GM12878 (cell line): ENCODE data around the gene PRIMPOL. TPM values are rescaled to one million over a fixed set of nuclear protein-coding genes. Genes with fewer than 3 reads are reported as not detected.
A peak's percentile ranks its signal among the peaks of the same experiment; 100 is the strongest.
"Not testable (repeated sequence)": the region's sequence is repeated elsewhere in the genome, so short reads cannot be mapped to it uniquely, and the experiment has no call there.

Source experiments
- ATAC-seq: fragments of 200-7000 bp; cut with Tn5 transposase; 3 replicates; pipeline ENCODE4 v1.9.1; 2020; ENCODE audit warnings: mild to moderate bottlenecking, moderate library complexity
- BruUV-seq: library from RNA; stranded (reverse); fragments of 400-500 nt; replicated peaks from 2 replicates; lab custom pipeline; 2021; lab: Mats Ljungman, UMichigan
- CTCF ChIA-PET: fragments of 300-600 bp; sonication (Branson Sonifier 250); formaldehyde crosslinking; extraction: SDS; loops from one replicate; lab custom pipeline; 2021; ENCODE audit warnings: inconsistent platforms; lab: Yijun Ruan, JAX
- POLR2A ChIA-PET: fragments of 350-600 bp; formaldehyde crosslinking; extraction: SDS; loops from one replicate; lab custom pipeline; 2021; ENCODE audit warnings: inconsistent platforms; lab: Charles Lee
- RAD21 ChIA-PET: fragments of 300-600 bp; sonication (Branson Sonifier 250); formaldehyde crosslinking; loops from one replicate; lab custom pipeline; 2023; ENCODE audit warnings: antibody characterized with exemption; ENCODE audit not compliant: unreplicated experiment; lab: Charles Lee
- SMC1A ChIA-PET: fragments of 300-600 bp; sonication (Branson Sonifier 250); formaldehyde crosslinking; loops from one replicate; lab custom pipeline; 2023; ENCODE audit not compliant: unreplicated experiment, uncharacterized antibody; lab: Charles Lee
- DNase-seq: peaks from one replicate; pipeline ENCODE4 v3.0.0-alpha.2; 2011; ENCODE audit warnings: low read depth, low spot score
- FAIRE-seq: peaks from 3 replicates; lab custom pipeline; 2011; peaks lifted over from hg19 to GRCh38; lab: Jason Lieb, UNC
- H2AFZ ChIP-seq: 2 replicates; pipeline ENCODE4 v1.6.0; 2011; ENCODE audit warnings: low read depth, low read length, control low read depth; ENCODE audit not compliant: control insufficient read depth
- H3K27ac ChIP-seq: 2 replicates; pipeline ENCODE4 v1.5.1; 2011; ENCODE audit warnings: control low read depth; ENCODE audit not compliant: control insufficient read depth, insufficient read depth
- H3K27me3 ChIP-seq, 2 experiments: replicated peaks in 1 of 2; 2 replicates each; pipeline versions ENCODE4 v1.6.0 to v1.6.1; 2011; ENCODE audit warnings: low read length in 1 of 2; ENCODE audit not compliant: control insufficient read depth in 2 of 2, insufficient read depth in 2 of 2
- H3K36me3 ChIP-seq, 2 experiments: 2 replicates each; pipeline ENCODE4 v1.5.1; 2011; ENCODE audit warnings: low read length in 1 of 2; ENCODE audit not compliant: control insufficient read depth in 2 of 2, insufficient read depth in 2 of 2
- H3K4me1 ChIP-seq: 2 replicates; pipeline ENCODE4 v1.6.1; 2011; ENCODE audit warnings: mild to moderate bottlenecking, low read length, moderate library complexity, mixed read lengths; ENCODE audit not compliant: control insufficient read depth, insufficient read depth
- H3K4me2 ChIP-seq: 2 replicates; pipeline ENCODE4 v1.6.0; 2011; ENCODE audit warnings: control low read depth; ENCODE audit not compliant: control insufficient read depth, insufficient read depth
- H3K4me3 ChIP-seq: fragments of 200-600 bp; sonication (generic); 2 replicates; pipeline ENCODE4 v1.5.1; 2016
- H3K79me2 ChIP-seq: 2 replicates; pipeline ENCODE4 v1.6.0; 2011; ENCODE audit warnings: low read length; ENCODE audit not compliant: control insufficient read depth, insufficient read depth
- H3K9ac ChIP-seq: 2 replicates; pipeline ENCODE4 v1.8.0; 2011; ENCODE audit warnings: low read length, control low read depth, mixed read lengths; ENCODE audit not compliant: control insufficient read depth, insufficient read depth
- H3K9me3 ChIP-seq: replicated peaks from 3 replicates; pipeline ENCODE4 v1.5.1; 2011; ENCODE audit warnings: mild to moderate bottlenecking, low read length; ENCODE audit not compliant: control insufficient read depth, insufficient read depth
- H4K20me1 ChIP-seq: 2 replicates; pipeline ENCODE4 v1.6.0; 2011; ENCODE audit not compliant: control insufficient read depth, insufficient read depth
- CEBPB ChIP-seq, 2 experiments: fragments of 150-350 bp in 1 of 2; IDR thresholded peaks; 2 replicates each; pipeline ENCODE4 v1.6.1; 2012 to 2014; ENCODE audit warnings: low read depth in 2 of 2, low read length in 2 of 2, borderline replicate concordance in 1 of 2, inconsistent platforms in 1 of 2
- RAD21 ChIP-seq: IDR thresholded peaks from 2 replicates; pipeline ENCODE4 v1.6.1; 2011; ENCODE audit warnings: mild to moderate bottlenecking, low read depth, low read length, moderate library complexity; ENCODE audit not compliant: insufficient read depth
- ZBED1 ChIP-seq: IDR thresholded peaks from 2 replicates; pipeline ENCODE4 v1.6.1; 2016; ENCODE audit warnings: borderline replicate concordance
- WGBS: methylation state at CpG from one replicate; pipeline ENCODE4 v1.1.6; 2016; ENCODE audit warnings: low lambda C conversion rate; ENCODE audit not compliant: insufficient replicate concordance, insufficient coverage; ENCODE audit errors: missing lambda C conversion rate; 5-methylcytosine and 5-hydroxymethylcytosine counted together
- in situ Hi-C: fragments of 300-500 bp; cut with MboI; formaldehyde crosslinking; loops from 9 replicates; pipeline ENCODE4 v1.14.3; 2018; ENCODE audit warnings: mixed read lengths
- intact Hi-C: fragments of 100-400 bp; cut with micrococcal nuclease; formaldehyde crosslinking; loops from one replicate; pipeline ENCODE4 v1.14.2; 2022; ENCODE audit not compliant: unreplicated experiment
- polyA plus RNA-seq, 11 experiments: library from polyadenylated mRNA; depleted of rRNA in 4 of 11; unstranded in 6 of 11; stranded (reverse) in 5 of 11; fragments of >200 nt; fragmentation: Nextera tagmentation in 4 of 11; fragmentation: Illumina TruSeq in 1 of 11; extraction: Ambion mirVana in 4 of 11; extraction: Trizol in 1 of 11; gene quantifications; 1 replicate in 1 of 11; 2 replicates in 10 of 11; pipeline versions ENCODE4 v1.2.1 to v1.2.3, GENCODE V29; 2011 to 2016; ENCODE audit warnings: inconsistent platforms in 2 of 11, missing spikeins in 2 of 11, low read depth in 1 of 11
- total RNA-seq, 4 experiments: library from RNA; depleted of rRNA in 3 of 4; stranded (reverse); fragments of >200 nt in 3 of 4; fragmentation: Illumina TruSeq in 1 of 4; extraction: Trizol in 1 of 4; gene quantifications; 2 replicates each; pipeline versions ENCODE4 v1.2.1 to v1.2.3, GENCODE V29; 2013 to 2021

The PRIMPOL gene
- total and polyA plus RNA-seq, 10 of the 15 experiments (the other 5 are each of a cell fraction or from before 2014, with no cell fraction given) = 10.6 to 23.7 (median 14.0) TPM

DNA sequence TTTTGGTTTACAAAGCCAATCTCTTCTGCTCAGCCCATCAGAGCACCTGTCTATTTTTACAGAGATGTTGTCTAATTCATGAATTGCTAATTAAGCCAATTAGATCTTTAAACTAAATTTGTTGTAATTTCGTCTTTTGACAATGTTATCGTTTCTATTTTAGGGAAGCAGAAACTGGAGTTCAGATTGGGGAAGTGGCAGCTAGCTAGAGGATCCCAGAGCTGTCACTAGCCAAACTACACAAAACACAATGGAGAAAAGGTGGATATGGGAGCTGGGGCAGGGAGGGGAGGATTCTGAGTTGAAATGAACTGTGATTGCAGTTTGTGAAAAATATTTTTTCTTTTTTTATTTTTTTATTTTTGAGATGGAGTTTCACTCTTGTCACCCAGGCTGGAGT lies 36.1 kb upstream of the PRIMPOL start:
- RAD21 ChIA-PET = no interaction called here
- no peak overlapping the region for H3K27ac ChIP-seq
- no peak overlapping the region for H3K4me3 ChIP-seq
- H3K27me3 ChIP-seq = no peaks in the 10 kb centered on the region
- peaks cover 10% of the 10 kb centered on the region for H3K4me1 ChIP-seq
- CTCF ChIA-PET = no interaction called here
- peaks cover 8% of the 10 kb centered on the region; the same call in 2 of the 3 replicates for H3K9me3 ChIP-seq
- no peak for TF ChIP-seq RAD21
- TF ChIP-seq ZBED1 = no peak
- no peak overlapping the region for H2AFZ ChIP-seq
- no peak overlapping the region for H3K4me2 ChIP-seq
- H4K20me1 ChIP-seq = no peaks in the 10 kb centered on the region
- SMC1A ChIA-PET = interaction anchor here (1.2 kb wide), 1 partner anchor 33 kb away, joined by 4 read pairs; no protein-coding TSS in a partner anchor
- FAIRE-seq (no peak), DNase-seq (no peak), ATAC-seq (no peak)
- no TSS peak for BruUV-seq
- H3K79me2 ChIP-seq = no peaks in the 10 kb centered on the region
- intact Hi-C loops = no loop called here
- POLR2A ChIA-PET = interaction anchor here (0.6 kb wide), 1 partner anchor 29 kb away, joined by 3 read pairs; no protein-coding TSS in a partner anchor
- H3K9ac ChIP-seq = no peak overlapping the region
- in situ Hi-C loops = no loop called here
- no peaks in the 10 kb centered on the region for H3K36me3 ChIP-seq
- 81% methylated on average over 2 of the region's 2 CpGs for WGBS

GRCh38 chr4:184614509-184614908 lies 35.0 kb upstream of the PRIMPOL start:
- CTCF ChIA-PET = no interaction called here
- H3K9ac ChIP-seq = no peak overlapping the region
- no peaks in the 10 kb centered on the region for H3K79me2 ChIP-seq
- POLR2A ChIA-PET = no interaction called here
- in situ Hi-C loops = no loop called here
- no peak for DNase-seq
- no peak overlapping the region for H2AFZ ChIP-seq
- no peak overlapping the region for H3K27ac ChIP-seq
- no peaks in the 10 kb centered on the region for H4K20me1 ChIP-seq
- ATAC-seq = no peak
- TF ChIP-seq CEBPB (IDR thresholded peaks at IDR 0.05; ENCODE audit: borderline replicate concordance in 1 of 2, low read depth in 2 of 2, low read length in 2 of 2) = no peak
- TF ChIP-seq, all 136 proteins: peak for 0
- H3K4me2 ChIP-seq = no peak overlapping the region
- intact Hi-C loops = no loop called here
- ChIA-PET RAD21 (no interaction called here), SMC1A (interaction anchor here (0.7 to 1.2 kb wide), 2 partner anchors 13 to 32 kb away, joined by 3 to 4 read pairs; no protein-coding TSS in a partner anchor)
- WGBS = 98% methylated on average over 3 of the region's 3 CpGs
- no peaks in the 10 kb centered on the region for H3K36me3 ChIP-seq
- no peak overlapping the region for H3K4me3 ChIP-seq
- H3K27me3 ChIP-seq = no peaks in the 10 kb centered on the region
- peaks cover 10% of the 10 kb centered on the region for H3K4me1 ChIP-seq
- BruUV-seq = no TSS peak
- H3K9me3 ChIP-seq = peaks cover 8% of the 10 kb centered on the region; the same call in 2 of the 3 replicates
- FAIRE-seq = no peak

GRCh38 chr4:184616168-184616567 lies 33.4 kb upstream of the PRIMPOL start:
- SMC1A ChIA-PET = interaction anchor here (0.8 to 1.6 kb wide), 7 partner anchors 29 to 81 kb away, joined by 3 to 5 read pairs (median 3); no protein-coding TSS in a partner anchor
- DNase-seq, H2AFZ ChIP-seq, FAIRE-seq, intact Hi-C loops, H3K9me3 ChIP-seq, H3K36me3 ChIP-seq, in situ Hi-C loops, H4K20me1 ChIP-seq, BruUV-seq, ATAC-seq, POLR2A ChIA-PET, H3K4me1 ChIP-seq, H3K79me2 ChIP-seq, H3K9ac ChIP-seq, H3K27me3 ChIP-seq, H3K4me3 ChIP-seq: not testable (repeated sequence)
- 72% methylated on average over 2 of the region's 2 CpGs for WGBS
- Histone ChIP-seq H3K27ac (peak overlapping the region; percentile 34; the same call in 1 of the 2 replicates), H3K4me2 (peak overlapping the region; percentile 39; the same call in 1 of the 2 replicates)
- RAD21 ChIA-PET = interaction anchor here (1.2 to 3.0 kb wide), 4 partner anchors 31 to 332 kb away, joined by 3 to 17 read pairs (median 6); no protein-coding TSS in a partner anchor
- CTCF ChIA-PET = interaction anchor here (1.5 kb wide), 1 partner anchor 19 kb away, joined by 4 read pairs; no protein-coding TSS in a partner anchor
